ENCODE results near the gene MC3R. TPM values are rescaled to one million over a fixed set of nuclear protein-coding genes. Genes with fewer than 3 reads are reported as not detected.

The MC3R gene
- total RNA-seq, 1 experiment from 2014 or later: not detected

GRCh38 chr20:56204206-56204605 is 44.3 kb upstream of the MC3R start:
- no peak overlapping the region for H3K4ac ChIP-seq (ENCODE audit: low read depth, low read length)
- Mint-ChIP-seq H3K36me3 (ENCODE audit: insufficient read depth in 1 of 3, low read depth in 3 of 3) (peaks cover 0 to 28% (median 6%) of the 10 kb centered on the region in 3 experiments; a peak in 5 of 7 replicates), H3K4me3 (no peak overlapping the region), H3K27me3 (ENCODE audit: low read depth) (peaks cover 5% of the 10 kb centered on the region; the same call in 1 of the 2 replicates), H3K9me3 (peaks cover 92 to 100% of the 10 kb centered on the region in 2 experiments), H3K27ac (no peak overlapping the region), H3K4me1 (no peaks in the 10 kb centered on the region)
- no peak overlapping the region for H3K14ac ChIP-seq (ENCODE audit: insufficient read depth, low read length)
- H3K56ac ChIP-seq (ENCODE audit: insufficient read length, low read depth, low read length): no peak overlapping the region
- no peak overlapping the region for H2BK12ac ChIP-seq (ENCODE audit: insufficient read length, low read depth, low read length)
- no peak overlapping the region for H2AK5ac ChIP-seq (ENCODE audit: insufficient read length, low read length)
- no peak overlapping the region for H3K4me2 ChIP-seq (ENCODE audit: insufficient read depth, insufficient read length, low read length)
- H3K9ac ChIP-seq (ENCODE audit: extremely low read depth, insufficient read length, low read length): no peak overlapping the region
- no peaks in the 10 kb centered on the region for H3K79me1 ChIP-seq (ENCODE audit: insufficient read depth, low read depth, low read length, poor library complexity, severe bottlenecking)
- no peak overlapping the region for H3K18ac ChIP-seq (ENCODE audit: insufficient read length, low read depth, low read length)
- no peak overlapping the region for H2BK15ac ChIP-seq (ENCODE audit: low read depth, low read length)
- no peak overlapping the region for H4K8ac ChIP-seq (replicated peaks; ENCODE audit: insufficient read length, low read depth, low read length)
- no peak overlapping the region for H3T11ph ChIP-seq (ENCODE audit: low read length)
- H4K91ac ChIP-seq (ENCODE audit: insufficient read length, low read depth, low read length): no peak overlapping the region
- H4K20me1 ChIP-seq (ENCODE audit: control insufficient read depth, insufficient read depth, insufficient read length): no peaks in the 10 kb centered on the region
- H2AFZ ChIP-seq (ENCODE audit: low read length): no peak overlapping the region
- no peak for TF ChIP-seq CTCF (conservative IDR thresholded peaks at IDR 0.05)
- H3K27ac ChIP-seq (ENCODE audit: insufficient read length, low read depth, low read length): no peak overlapping the region
- H2BK120ac ChIP-seq (ENCODE audit: low read depth, low read length, poor library complexity, severe bottlenecking): no peak overlapping the region
- peaks cover 70% of the 10 kb centered on the region for H3K9me3 ChIP-seq (ENCODE audit: control insufficient read depth, low read depth, low read length)
- H4K5ac ChIP-seq (ENCODE audit: insufficient read length, low read depth, low read length): no peak overlapping the region
- no peak for DNase-seq
- H3K4me1 ChIP-seq (ENCODE audit: insufficient read depth, low read length): no peaks in the 10 kb centered on the region
- H3K27me3 ChIP-seq (ENCODE audit: insufficient read depth, low read length): no peaks in the 10 kb centered on the region
- H2BK5ac ChIP-seq (ENCODE audit: insufficient read length, low read length): no peak overlapping the region
- no peaks in the 10 kb centered on the region for H3K23me2 ChIP-seq (ENCODE audit: insufficient read length, low read depth, low read length, poor library complexity, severe bottlenecking)
- H2BK20ac ChIP-seq (ENCODE audit: low read depth, low read length, poor library complexity, severe bottlenecking): no peak overlapping the region
- no CpG with 5 or more reads among the region's 3 CpGs for WGBS (ENCODE audit: extremely low coverage, insufficient read length, low lambda C conversion rate)
- H3K23ac ChIP-seq (ENCODE audit: insufficient read length, low read depth, low read length): no peak overlapping the region
- no peaks in the 10 kb centered on the region for H3K79me2 ChIP-seq (ENCODE audit: insufficient read depth, low read length)

All from H9 (cell line).